Measurements from ENCODE around the gene MLYCD. TPM values are rescaled to one million over a fixed set of nuclear protein-coding genes. Genes with fewer than 3 reads are reported as not detected.
A peak's percentile ranks its signal among the peaks of the same experiment; 100 is the strongest.

MLYCD gene
- total RNA-seq, 2 donors from 2014 or later: 6.1 to 7.1 TPM

DNA sequence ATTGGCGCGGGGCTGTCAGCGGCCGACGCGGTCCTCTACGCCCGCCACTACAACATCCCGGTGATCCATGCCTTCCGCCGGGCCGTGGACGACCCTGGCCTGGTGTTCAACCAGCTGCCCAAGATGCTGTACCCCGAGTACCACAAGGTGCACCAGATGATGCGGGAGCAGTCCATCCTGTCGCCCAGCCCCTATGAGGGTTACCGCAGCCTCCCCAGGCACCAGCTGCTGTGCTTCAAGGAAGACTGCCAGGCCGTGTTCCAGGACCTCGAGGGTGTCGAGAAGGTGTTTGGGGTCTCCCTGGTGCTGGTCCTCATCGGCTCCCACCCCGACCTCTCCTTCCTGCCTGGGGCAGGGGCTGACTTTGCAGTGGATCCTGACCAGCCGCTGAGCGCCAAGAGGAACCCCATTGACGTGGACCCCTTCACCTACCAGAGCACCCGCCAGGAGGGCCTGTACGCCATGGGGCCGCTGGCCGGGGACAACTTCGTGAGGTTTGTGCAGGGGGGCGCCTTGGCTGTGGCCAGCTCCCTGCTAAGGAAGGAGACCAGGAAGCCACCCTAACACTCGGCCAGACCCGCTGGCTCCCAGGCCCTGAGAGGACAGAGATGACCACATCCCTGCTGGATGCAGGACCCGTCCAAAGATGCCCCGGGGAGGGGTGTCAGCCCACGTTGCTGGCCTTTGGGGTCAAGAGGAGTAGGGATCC is 66.7 kb downstream of the MLYCD start:
- Mint-ChIP-seq H3K27me3 (peaks cover 12 to 19% of the 10 kb centered on the region in 2 donors), H3K27ac (no peak overlapping the region), H3K4me1 (ENCODE audit: low read depth in 2 of 2) (peaks cover 4 to 5% of the 10 kb centered on the region in 2 donors), H3K36me3 (no peaks in the 10 kb centered on the region), H3K9me3 (no peaks in the 10 kb centered on the region), H3K4me3 (no peak overlapping the region)
- ATAC-seq (peak in 1 of 2 donors; percentile 18), DNase-seq (ENCODE audit: low spot score) (no peak)

DNA sequence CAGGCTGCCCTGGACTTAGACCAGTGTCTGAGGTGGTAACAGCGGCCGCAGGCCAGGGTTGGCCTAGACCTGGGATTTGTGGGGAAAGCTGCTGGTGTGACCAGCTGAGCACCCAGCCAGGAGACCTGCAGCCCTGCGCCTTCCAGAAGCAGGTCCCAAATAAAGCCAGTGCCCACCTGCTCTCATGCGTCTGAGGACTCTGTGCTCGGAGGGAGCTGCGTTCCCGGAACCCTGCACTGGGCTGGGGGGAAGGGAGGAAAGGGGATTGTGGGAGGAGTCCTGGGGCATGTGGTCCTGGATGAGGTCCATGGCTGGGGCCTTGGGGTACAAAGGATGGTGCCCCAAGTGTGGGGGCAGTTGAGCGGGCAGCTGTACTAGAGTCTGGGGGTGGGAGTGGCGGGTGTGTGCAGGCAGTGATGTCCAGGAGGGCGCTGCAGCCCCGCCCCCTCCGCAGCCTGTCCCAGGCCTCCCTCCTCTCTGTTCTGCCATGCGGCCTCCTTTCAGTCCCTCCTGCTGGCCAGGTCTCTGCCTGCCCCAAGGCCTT is 67.3 kb downstream of the MLYCD start:
- H3K4me3 Mint-ChIP-seq: no peak overlapping the region
- H3K9me3 Mint-ChIP-seq: no peaks in the 10 kb centered on the region
- DNase-seq (ENCODE audit: low spot score) (peak; percentile 55), ATAC-seq (no peak)
- H3K27me3 Mint-ChIP-seq: peaks cover 12 to 19% of the 10 kb centered on the region in 2 donors
- H3K4me1 Mint-ChIP-seq (ENCODE audit: low read depth in 2 of 2): peaks cover 4 to 5% of the 10 kb centered on the region in 2 donors
- H3K36me3 Mint-ChIP-seq: no peaks in the 10 kb centered on the region
- H3K27ac Mint-ChIP-seq: no peak overlapping the region

DNA sequence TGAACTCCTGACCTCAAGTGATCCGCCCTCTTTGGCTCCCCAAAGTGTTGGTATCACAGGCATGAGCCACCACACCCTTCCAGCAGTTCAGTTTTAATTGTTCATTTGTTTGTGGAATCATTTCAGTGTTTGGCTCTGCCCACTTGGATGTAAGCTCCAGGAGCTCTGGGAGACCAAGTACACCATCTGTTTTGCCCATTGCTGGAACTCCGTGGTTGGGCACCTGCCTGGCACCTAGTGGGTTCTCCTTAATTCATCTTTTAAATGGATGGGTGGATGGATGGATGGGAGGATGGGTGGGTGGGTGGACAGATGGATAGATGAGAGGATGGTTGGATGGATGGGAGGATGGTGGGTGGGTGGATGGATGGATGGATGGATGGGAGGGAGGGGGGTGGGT is 68.2 kb downstream of the MLYCD start:
- ATAC-seq (no peak), DNase-seq (ENCODE audit: low spot score) (peak; percentile 29)
- Mint-ChIP-seq H3K27me3 (peaks cover 12 to 19% of the 10 kb centered on the region in 2 donors), H3K4me3 (no peak overlapping the region), H3K4me1 (ENCODE audit: low read depth in 2 of 2) (peaks cover 4 to 5% of the 10 kb centered on the region in 2 donors), H3K36me3 (no peaks in the 10 kb centered on the region), H3K27ac (no peak overlapping the region), H3K9me3 (no peaks in the 10 kb centered on the region)

DNA sequence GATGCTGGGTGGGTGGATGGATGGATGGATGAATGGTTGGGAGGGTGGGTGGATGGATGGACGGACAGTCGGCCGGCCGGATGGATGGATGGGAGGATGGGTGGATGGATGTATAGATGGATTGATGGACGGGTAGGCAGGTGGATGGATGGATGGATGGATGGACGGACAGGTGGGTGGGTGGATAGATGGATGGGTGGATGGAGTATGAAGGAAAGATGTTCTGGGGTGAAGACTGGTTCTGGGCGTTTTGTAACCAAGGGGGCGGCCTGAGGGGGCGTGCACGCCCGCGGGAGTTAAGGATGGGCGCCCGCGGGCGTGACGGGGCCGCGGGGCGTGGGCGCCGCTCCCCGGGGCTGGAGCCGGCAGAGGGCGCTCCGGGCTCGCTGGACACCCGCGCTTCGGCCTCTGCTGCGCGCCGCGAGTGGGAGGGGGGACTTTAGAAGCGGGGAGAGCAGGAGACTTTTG is 69.0 kb downstream of the MLYCD start, which contains the start of gene NECAB2:
Gene NECAB2, plus strand, starts transcription at position 407 of the 468 bp plus-strand sequence. CDS start 405 bp downstream, outside the sequence.
- no peak within 1 kb of the TSS for H3K27ac Mint-ChIP-seq
- H3K4me3 Mint-ChIP-seq: peak within 1 kb of the TSS; percentile 70
- DNase-seq (ENCODE audit: low spot score) (no peak), ATAC-seq (peak in 1 of 2 donors; percentile 61)
- peaks cover 12 to 19% of the 10 kb centered on the region in 2 donors for H3K27me3 Mint-ChIP-seq
- H3K4me1 Mint-ChIP-seq (ENCODE audit: low read depth in 2 of 2): peaks cover 4 to 5% of the 10 kb centered on the region in 2 donors
- H3K9me3 Mint-ChIP-seq: no peaks in the 10 kb centered on the region
- H3K36me3 Mint-ChIP-seq: no peaks in the 10 kb centered on the region

DNA sequence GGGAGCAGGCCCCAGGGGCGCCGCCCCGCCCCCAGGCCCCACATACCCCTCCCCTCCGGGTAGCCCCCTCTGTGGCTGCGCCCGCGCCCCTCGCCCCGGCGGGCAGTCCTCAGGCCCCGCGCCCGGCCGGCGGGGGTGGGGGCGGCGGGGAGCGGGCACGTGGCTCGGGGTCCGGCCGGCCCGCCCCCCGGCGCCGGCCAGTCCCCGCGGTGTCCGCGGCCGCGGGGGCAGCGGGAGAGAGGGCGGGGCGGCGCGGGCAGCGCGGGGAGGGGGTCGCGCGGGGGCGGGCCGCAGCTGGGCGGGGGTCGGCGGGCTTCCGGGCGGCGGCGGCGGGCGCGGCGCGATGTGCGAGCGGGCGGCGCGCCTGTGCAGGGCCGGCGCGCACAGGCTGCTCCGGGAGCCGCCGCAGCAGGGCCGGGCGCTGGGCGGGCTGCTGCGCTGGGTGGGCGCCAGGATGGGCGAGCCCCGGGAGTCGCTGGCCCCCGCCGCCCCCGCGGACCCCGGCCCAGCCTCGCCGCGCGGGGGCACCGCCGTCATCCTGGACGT is 69.5 kb downstream of the MLYCD start:
- no peak overlapping the region for H3K4me3 Mint-ChIP-seq
- peak; percentile 55 for DNase-seq (ENCODE audit: low spot score)
- no peak for ATAC-seq
- no peaks in the 10 kb centered on the region for H3K9me3 Mint-ChIP-seq
- H3K27me3 Mint-ChIP-seq: peaks cover 12 to 19% of the 10 kb centered on the region in 2 donors
- no peaks in the 10 kb centered on the region for H3K36me3 Mint-ChIP-seq
- peaks cover 4 to 5% of the 10 kb centered on the region in 2 donors for H3K4me1 Mint-ChIP-seq (ENCODE audit: low read depth in 2 of 2)
- H3K27ac Mint-ChIP-seq: no peak overlapping the region

DNA sequence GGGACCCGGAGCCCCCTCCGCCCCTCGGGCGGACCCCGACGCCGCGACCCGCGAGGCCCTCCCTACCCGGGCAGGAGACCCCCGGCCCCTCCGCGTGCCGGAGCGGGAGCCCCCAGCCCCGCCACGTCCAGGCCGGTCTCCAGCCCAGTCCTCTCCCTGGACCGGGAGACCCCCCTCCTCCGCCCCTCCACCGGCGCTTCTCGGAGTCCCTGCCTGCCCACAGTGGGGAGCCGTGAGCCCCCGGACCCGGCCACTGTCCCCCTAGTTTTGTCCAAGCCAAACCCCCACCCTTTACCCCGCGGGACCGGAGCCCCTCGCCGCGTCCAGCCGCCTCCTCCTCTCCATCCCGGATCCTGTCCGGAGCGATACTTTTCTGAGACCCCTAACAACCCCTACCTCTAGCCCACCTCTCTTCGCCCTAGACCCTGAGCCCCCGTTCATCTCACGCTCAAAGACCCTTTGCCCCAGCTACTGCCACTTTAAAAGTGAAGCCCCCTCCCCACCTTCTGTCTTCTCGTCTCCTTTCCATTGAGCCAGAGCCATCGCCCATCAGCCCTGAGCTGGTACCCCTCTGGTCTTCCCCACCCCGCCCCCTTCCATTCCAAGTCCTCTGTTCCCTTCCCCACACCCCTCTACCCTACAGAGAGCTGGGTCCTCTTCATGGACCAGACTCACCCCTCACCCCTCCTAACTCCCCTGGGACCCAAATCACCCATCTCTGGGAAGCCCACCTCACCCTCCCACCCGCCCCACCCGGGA is 70.2 kb downstream of the MLYCD start:
- no peak overlapping the region for H3K27ac Mint-ChIP-seq
- peak; percentile 10 for DNase-seq (ENCODE audit: low spot score)

DNA sequence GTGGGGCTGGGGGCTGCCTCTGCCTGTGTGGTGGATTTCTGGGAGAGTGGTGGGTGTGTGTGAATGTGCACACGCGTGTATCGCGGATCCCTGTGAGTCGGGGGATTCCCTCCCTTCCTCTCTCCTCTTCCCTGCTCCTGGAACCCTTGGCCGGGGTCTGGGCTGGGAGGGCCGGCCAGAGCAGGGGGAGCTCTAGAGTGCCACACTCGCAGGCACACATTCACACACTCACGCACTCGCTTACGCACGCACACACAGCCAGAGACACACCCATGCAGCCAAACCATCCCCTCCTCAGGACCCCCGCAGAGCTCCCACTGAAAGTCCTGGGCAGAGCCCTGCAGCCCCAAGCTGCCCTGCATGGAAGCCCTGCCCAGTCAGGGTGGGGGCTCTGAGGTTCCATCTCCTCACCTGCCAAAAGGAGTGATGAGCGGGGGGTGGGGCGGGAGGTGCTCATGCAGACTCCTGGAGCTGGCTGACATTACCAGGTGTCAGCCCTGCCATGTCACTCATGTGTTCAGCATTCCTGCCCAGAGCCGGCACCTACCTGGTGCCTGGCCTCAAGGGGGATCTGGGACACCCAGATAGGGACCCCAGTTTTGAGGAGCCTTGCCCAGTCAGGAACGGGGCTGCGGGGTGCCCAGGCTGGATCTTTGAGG is 71.0 kb downstream of the MLYCD start:
- no peak overlapping the region for H3K4me3 Mint-ChIP-seq

More for the DNA sequence above, 70.2 kb downstream of the MLYCD start:
- H3K27me3 Mint-ChIP-seq: peaks cover 12 to 19% of the 10 kb centered on the region in 2 donors
- no peaks in the 10 kb centered on the region for H3K36me3 Mint-ChIP-seq
- no peaks in the 10 kb centered on the region for H3K9me3 Mint-ChIP-seq
- H3K4me3 Mint-ChIP-seq: no peak overlapping the region
- ATAC-seq: no peak
- H3K4me1 Mint-ChIP-seq (ENCODE audit: low read depth in 2 of 2): peaks cover 4 to 5% of the 10 kb centered on the region in 2 donors

DNA sequence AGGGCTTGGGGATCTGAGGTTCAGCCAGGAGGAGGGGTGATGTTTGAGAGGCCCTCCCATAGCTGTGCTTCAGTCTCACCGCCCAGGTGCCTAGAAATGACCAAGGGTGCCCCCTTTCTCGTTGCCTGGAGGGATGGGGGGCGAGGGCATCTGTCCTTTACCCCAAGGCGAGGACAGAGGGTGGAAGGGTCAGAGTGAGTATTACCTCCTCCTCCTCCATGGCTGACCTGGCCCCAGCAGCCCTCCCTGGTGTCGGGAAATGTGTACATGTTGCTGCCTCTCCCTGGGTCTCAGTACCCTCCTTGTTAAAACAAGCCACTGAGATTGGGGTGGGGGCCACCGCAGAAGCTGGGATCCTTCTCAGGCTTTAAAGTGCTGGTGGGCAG is 71.5 kb downstream of the MLYCD start:
- ATAC-seq: no peak
- peaks cover 4 to 5% of the 10 kb centered on the region in 2 donors for H3K4me1 Mint-ChIP-seq (ENCODE audit: low read depth in 2 of 2)
- H3K27ac Mint-ChIP-seq: no peak overlapping the region
- H3K36me3 Mint-ChIP-seq: no peaks in the 10 kb centered on the region
- DNase-seq (ENCODE audit: low spot score): peak; percentile 16
- no peak overlapping the region for H3K4me3 Mint-ChIP-seq
- no peaks in the 10 kb centered on the region for H3K9me3 Mint-ChIP-seq
- peaks cover 12 to 19% of the 10 kb centered on the region in 2 donors for H3K27me3 Mint-ChIP-seq

More for the DNA sequence above, 71.0 kb downstream of the MLYCD start:
- peaks cover 12 to 19% of the 10 kb centered on the region in 2 donors for H3K27me3 Mint-ChIP-seq
- no peak overlapping the region for H3K27ac Mint-ChIP-seq
- DNase-seq (ENCODE audit: low spot score) (peak; percentile 49), ATAC-seq (no peak)
- H3K4me1 Mint-ChIP-seq (ENCODE audit: low read depth in 2 of 2): peaks cover 4 to 5% of the 10 kb centered on the region in 2 donors
- no peaks in the 10 kb centered on the region for H3K9me3 Mint-ChIP-seq
- no peaks in the 10 kb centered on the region for H3K36me3 Mint-ChIP-seq

DNA sequence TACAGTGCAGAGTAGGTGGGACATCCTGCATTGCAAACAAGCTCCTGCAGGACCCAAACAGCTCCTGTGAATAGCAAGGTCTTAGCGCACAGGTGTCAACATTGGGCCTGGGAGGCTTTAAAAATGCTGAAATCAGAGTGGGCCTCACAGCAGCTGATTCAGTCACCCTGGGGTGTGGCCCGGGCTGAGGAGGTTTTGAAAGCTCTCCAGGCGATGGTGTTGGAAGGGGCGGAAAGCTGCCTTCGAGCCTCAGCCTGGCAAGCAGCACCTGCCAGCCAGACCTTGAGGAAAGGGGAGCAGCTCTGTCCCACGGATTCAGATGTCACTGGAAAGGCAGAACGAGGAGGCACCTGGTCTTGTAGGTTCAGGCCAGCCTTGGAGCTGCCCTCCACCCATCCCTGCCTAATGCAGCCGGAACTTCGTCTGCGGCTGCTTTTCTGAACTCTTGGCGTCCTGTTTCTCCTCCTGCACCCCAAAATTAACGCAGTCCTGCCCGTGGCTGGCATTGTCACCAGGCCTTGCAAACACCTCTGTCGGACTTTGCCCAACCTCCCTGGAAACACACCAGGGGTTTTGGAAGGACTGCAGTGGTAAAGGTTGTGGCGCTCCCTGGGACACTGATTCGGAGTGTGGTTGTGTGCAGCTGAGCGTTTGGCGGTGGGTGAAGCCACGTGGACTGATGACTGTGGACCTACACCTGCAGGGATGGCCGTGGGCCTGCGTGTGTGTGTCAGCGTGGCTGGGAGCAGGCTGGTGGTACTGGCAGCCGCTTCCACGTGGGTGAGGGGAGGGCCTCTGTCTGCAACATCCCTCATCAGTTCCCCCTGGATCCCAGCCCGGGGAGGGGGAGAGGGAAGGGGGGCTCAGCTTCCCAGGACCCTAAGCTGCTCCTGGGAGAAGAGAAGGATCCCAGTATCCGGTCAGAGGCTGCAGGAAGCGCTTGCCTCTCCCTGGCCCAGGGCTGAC is 72.5 kb downstream of the MLYCD start:
- Mint-ChIP-seq H3K4me1 (ENCODE audit: low read depth in 2 of 2) (peaks cover 4 to 5% of the 10 kb centered on the region in 2 donors), H3K9me3 (no peaks in the 10 kb centered on the region), H3K27me3 (peaks cover 12 to 19% of the 10 kb centered on the region in 2 donors), H3K27ac (no peak overlapping the region), H3K36me3 (no peaks in the 10 kb centered on the region), H3K4me3 (no peak overlapping the region)
- peak; percentile 52 for DNase-seq (ENCODE audit: low spot score)
- ATAC-seq: no peak

DNA sequence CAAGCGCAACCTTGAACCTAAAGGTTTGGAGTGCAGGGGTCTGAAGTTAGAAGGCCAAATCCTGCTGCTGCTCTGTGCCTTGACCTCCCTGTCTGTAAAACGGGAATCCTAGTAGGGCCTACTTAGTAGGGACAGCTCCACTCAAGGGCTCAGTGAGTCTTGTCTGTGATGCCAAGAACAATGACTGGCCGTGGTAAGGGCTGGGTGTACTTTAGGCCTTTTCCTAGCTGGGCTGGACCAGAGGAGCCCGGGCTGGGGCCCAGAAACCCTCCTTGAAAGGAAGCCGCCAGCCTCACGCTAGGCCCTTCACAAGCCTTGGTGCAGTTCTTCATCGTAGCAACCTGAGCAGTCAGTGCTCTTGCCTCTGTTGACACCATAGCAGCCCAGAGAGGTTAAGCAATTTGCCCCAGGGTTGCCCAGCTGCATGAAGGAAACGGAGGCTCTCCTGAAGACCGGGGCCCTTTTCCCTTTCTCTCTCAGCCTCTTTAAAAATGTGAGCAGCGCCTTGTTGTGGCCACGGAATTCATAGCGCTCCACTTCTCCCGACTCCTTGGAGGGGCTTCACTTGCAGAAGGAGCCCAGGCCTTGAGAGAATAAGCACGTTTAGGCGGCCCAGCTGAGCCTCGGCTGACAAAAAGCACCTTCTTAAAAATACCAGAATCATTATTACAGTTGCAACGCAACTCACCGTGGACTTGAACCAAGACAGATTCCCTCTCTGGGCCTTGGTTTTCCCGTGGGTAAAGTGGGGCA is 73.5 kb downstream of the MLYCD start:
- H3K9me3 Mint-ChIP-seq: no peaks in the 10 kb centered on the region
- H3K27me3 Mint-ChIP-seq: peaks cover 12 to 19% of the 10 kb centered on the region in 2 donors
- H3K4me3 Mint-ChIP-seq: no peak overlapping the region
- peak; percentile 58 for DNase-seq (ENCODE audit: low spot score)
- peaks cover 4 to 5% of the 10 kb centered on the region in 2 donors for H3K4me1 Mint-ChIP-seq (ENCODE audit: low read depth in 2 of 2)
- no peaks in the 10 kb centered on the region for H3K36me3 Mint-ChIP-seq
- no peak for ATAC-seq
- H3K27ac Mint-ChIP-seq: no peak overlapping the region

DNA sequence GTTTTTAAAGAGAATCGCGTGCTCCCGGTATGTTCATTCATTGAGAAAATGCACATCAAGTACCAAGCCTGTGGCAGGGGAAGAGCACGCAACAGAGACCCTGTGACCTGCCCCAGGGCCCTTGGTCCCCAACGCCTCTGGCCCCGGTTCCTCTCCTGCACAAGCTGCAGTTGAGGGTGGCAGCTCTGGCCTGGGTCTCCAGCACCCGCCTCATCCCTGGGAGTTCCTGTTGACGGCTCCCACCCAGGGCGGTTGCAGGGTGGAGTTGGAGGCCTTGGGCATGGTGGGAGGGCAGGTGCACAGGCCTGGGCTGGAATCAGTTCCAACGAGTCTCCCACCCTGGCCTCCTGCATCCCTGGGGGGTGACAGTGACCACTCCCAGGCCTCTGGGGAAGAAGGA is 74.2 kb downstream of the MLYCD start:
- DNase-seq (ENCODE audit: low spot score): peak; percentile 28
- Mint-ChIP-seq H3K36me3 (no peaks in the 10 kb centered on the region), H3K9me3 (no peaks in the 10 kb centered on the region), H3K27me3 (peaks cover 10 to 12% of the 10 kb centered on the region in 2 donors), H3K27ac (no peak overlapping the region), H3K4me1 (ENCODE audit: low read depth in 2 of 2) (no peaks in the 10 kb centered on the region), H3K4me3 (no peak overlapping the region)
- no peak for ATAC-seq

Measured in natural killer cell treated with Interleukin-12 subunit alpha and Interleukin-12 subunit beta and Interleukin-15 and Interleukin-18, amount 100 ng/mL, for 72 hours (primary cell).